Measurements from ENCODE around the gene SSTR1. TPM values are rescaled to one million over a fixed set of nuclear protein-coding genes. Genes with fewer than 3 reads are reported as not detected.

SSTR1 gene
- total and polyA plus RNA-seq, 2 experiments from 2014 or later = 18.4 to 26.7 TPM

DNA sequence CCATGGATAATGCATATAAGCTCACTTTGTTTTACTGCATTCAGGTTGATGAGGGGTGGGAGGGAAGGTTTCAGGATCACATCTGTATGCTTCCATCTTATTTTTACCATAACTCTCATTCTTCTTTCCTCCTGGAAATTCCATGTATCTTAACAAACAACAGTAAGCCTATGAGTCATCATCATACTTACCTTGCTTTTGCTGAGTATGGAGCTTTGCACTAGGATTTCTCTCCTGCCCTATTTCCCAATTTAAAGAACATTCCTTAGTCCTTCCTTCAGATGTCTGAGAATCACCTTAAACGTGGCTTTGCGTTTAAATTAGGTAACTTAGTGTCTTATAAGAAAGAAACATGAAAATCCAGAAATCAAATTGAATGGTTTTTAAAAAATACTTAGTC, 49.8 kb downstream of the SSTR1 start:
- H3K4me1 ChIP-seq (ENCODE audit: insufficient read depth) = peaks cover 7% of the 10 kb centered on the region; the same call in 1 of the 2 replicates
- H3F3A ChIP-seq (ENCODE audit: insufficient read depth) = 0 out of 2 replicates have a peak, but pooled peaks cover 8% of the 10 kb centered on the region
- DNase-seq = peak; percentile 46
- no peaks in the 10 kb centered on the region for H3K9me2 ChIP-seq (ENCODE audit: insufficient read depth)
- no peak overlapping the region for H3K4me2 ChIP-seq (ENCODE audit: unreplicated experiment)
- in situ Hi-C loops (cut with MboI) = no loop called here
- H3K27me3 ChIP-seq (replicated peaks; ENCODE audit: insufficient read depth) = 0 out of 2 replicates have a peak, but pooled peaks cover 4% of the 10 kb centered on the region
- H3K4me3 ChIP-seq = no peak overlapping the region
- no peaks in the 10 kb centered on the region for H3K9me3 ChIP-seq (ENCODE audit: low read depth)
- H3K36me3 ChIP-seq (ENCODE audit: low read depth) = no peaks in the 10 kb centered on the region
- no peak overlapping the region for H3K27ac ChIP-seq
- TF ChIP-seq EZH2phosphoT487 (IDR thresholded peaks at IDR 0.05; ENCODE audit: insufficient read depth, low read depth) (no peak), EZH2 (IDR thresholded peaks at IDR 0.05; ENCODE audit: insufficient read depth, poor library complexity, severe bottlenecking) (no peak)
- H3K9ac ChIP-seq = no peak overlapping the region
- H4K20me1 ChIP-seq (ENCODE audit: insufficient read depth) = no peaks in the 10 kb centered on the region
- WGBS, 2 experiments (ENCODE audit: low coverage in 1 of 2, low lambda C conversion rate in 2 of 2, missing lambda C conversion rate in 2 of 2) = 73 to 78% methylated on average over 2 of the region's 2 CpGs
- H3K79me2 ChIP-seq (ENCODE audit: insufficient read depth) = no peaks in the 10 kb centered on the region
- H2AFZ ChIP-seq = no peak overlapping the region

DNA sequence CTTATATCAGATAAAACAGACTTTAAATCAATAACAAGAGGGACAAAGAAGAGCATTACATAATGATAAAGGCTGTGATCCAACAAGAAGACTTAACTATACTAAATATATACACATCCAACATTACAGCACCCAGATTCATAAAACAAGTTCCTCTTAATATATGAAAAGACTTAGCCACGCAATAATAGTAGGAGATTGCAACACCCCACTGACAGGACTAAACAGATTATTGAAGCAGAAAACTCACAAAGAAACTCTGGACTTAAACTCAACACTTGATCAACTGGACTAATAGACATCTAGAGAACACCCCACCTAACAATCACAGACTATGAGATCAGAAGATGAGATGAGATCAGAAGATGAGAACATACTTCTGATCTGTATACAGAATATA, 53.9 kb downstream of the SSTR1 start:
- Histone ChIP-seq H2AFZ (no peak overlapping the region), H3K9ac (no peak overlapping the region), H3K27me3 (replicated peaks; ENCODE audit: insufficient read depth) (no peaks in the 10 kb centered on the region), H3K4me1 (ENCODE audit: insufficient read depth) (peaks cover 7% of the 10 kb centered on the region; the same call in 1 of the 2 replicates), H3K4me3 (no peak overlapping the region), H3K36me3 (ENCODE audit: low read depth) (no peaks in the 10 kb centered on the region), H3F3A (ENCODE audit: insufficient read depth) (0 out of 2 replicates have a peak, but pooled peaks cover 7% of the 10 kb centered on the region), H3K4me2 (ENCODE audit: unreplicated experiment) (no peak overlapping the region), H4K20me1 (ENCODE audit: insufficient read depth) (no peaks in the 10 kb centered on the region), H3K27ac (no peak overlapping the region), H3K9me2 (ENCODE audit: insufficient read depth) (no peaks in the 10 kb centered on the region), H3K79me2 (ENCODE audit: insufficient read depth) (no peaks in the 10 kb centered on the region), H3K9me3 (ENCODE audit: low read depth) (no peaks in the 10 kb centered on the region)
- TF ChIP-seq EZH2 (IDR thresholded peaks at IDR 0.05; ENCODE audit: insufficient read depth, poor library complexity, severe bottlenecking) = no peak
- TF ChIP-seq EZH2phosphoT487 (IDR thresholded peaks at IDR 0.05; ENCODE audit: insufficient read depth, low read depth) = no peak
- 63 to 81% methylated on average over 1 of the region's 1 CpG for WGBS, 2 experiments (ENCODE audit: low coverage in 1 of 2, low lambda C conversion rate in 2 of 2, missing lambda C conversion rate in 2 of 2)
- DNase-seq = no peak
- in situ Hi-C loops (cut with MboI) = no loop called here

Other genes starting within 250 kb of the SSTR1 start
- 0.63 TPM in 1 of 2 replicates, not detected in the other for gene CLEC14A, start 48.2 kb downstream of the SSTR1 start, total RNA-seq (2014; rRNA removed; shearing (Covaris generic))
- 0.10 TPM in 1 of 2 replicates, not detected in the other for gene CLEC14A, start 48.2 kb downstream of the SSTR1 start, polyA plus RNA-seq (2016; fragmentation: Nextera tagmentation; extraction: Ambion mirVana)